Omental fat pad (tissue), 4 donors: ENCODE measurements around the gene FSTL4. TPM values are rescaled to one million over a fixed set of nuclear protein-coding genes. Genes with fewer than 3 reads are reported as not detected.

ENCODE experiments used
- ATAC-seq: fragments of 150-250 bp; one replicate; pipeline ENCODE4 v1.9.1; 2016; ENCODE audit warnings: mild to moderate bottlenecking, moderate library complexity; ENCODE audit not compliant: low FRiP score
- DNase-seq: peaks from one replicate; pipeline ENCODE4 v3.0.0-alpha.2; 2019; ENCODE audit warnings: low spot score
- CTCF ChIP-seq, 3 donors: fragments of 450-650 bp; IDR thresholded peaks; one replicate each; pipeline ENCODE4 v1.5.1; 2016 to 2017; ENCODE audit warnings: antibody characterized with exemption in 3 of 3, mild to moderate bottlenecking in 3 of 3, moderate library complexity in 2 of 3
- total RNA-seq, 4 donors: library from RNA; depleted of rRNA; stranded (reverse); fragments of >200 nt; gene quantifications; one replicate each; pipeline ENCODE4 v1.1.0, GENCODE V29; 2016

FSTL4 gene
- total RNA-seq, 4 donors from 2014 or later, result 0.32 TPM; not detected in 3

GRCh38 chr5:133338504-133339355 is 273.6 kb downstream of the FSTL4 start:
- no peak for TF ChIP-seq CTCF (IDR thresholded peaks at IDR 0.05)
- DNase-seq (no peak), ATAC-seq (no peak)

GRCh38 chr5:133337795-133338445 is 274.4 kb downstream of the FSTL4 start:
- TF ChIP-seq CTCF (IDR thresholded peaks at IDR 0.05), result no peak
- no peak for DNase-seq
- ATAC-seq, result no peak

- ATAC-seq (no peak), DNase-seq (no peak)
- no peak for TF ChIP-seq CTCF (IDR thresholded peaks at IDR 0.05)
Observed at GRCh38 chr5:133336969-133337410, 275.4 kb downstream of the FSTL4 start.

- no peak for DNase-seq
- TF ChIP-seq CTCF (IDR thresholded peaks at IDR 0.05), result no peak
- no peak for ATAC-seq
Observed at GRCh38 chr5:133336121-133336968, 276.0 kb downstream of the FSTL4 start.

GRCh38 chr5:133334796-133335639 is 277.3 kb downstream of the FSTL4 start:
- DNase-seq (no peak), ATAC-seq (no peak)
- no peak for TF ChIP-seq CTCF (IDR thresholded peaks at IDR 0.05)
